CD4-positive, alpha-beta T cell treated with Interleukin-15 for 4 hours (primary cell): Measurements from ENCODE around the gene FXYD4.
A peak's percentile ranks its signal among the peaks of the same experiment; 100 is the strongest.
"Not testable (repeated sequence)": the region's sequence is repeated elsewhere in the genome, so short reads cannot be mapped to it uniquely, and the experiment has no call there.

Source experiments
- DNase-seq: peaks from one replicate; pipeline ENCODE4 v3.0.0-alpha.2; 2020; ENCODE audit warnings: low spot score

The FXYD4 gene

GRCh38 chr10:43371418-43371817 is at the start of gene FXYD4:
Gene FXYD4, plus strand, starts transcription at chr10:43371636. Its CDS starts 2,111 bp downstream, at chr10:43373747.
- DNase-seq: no peak

GRCh38 chr10:43322331-43322730 is 49.1 kb upstream of the FXYD4 start:
- no peak for DNase-seq

- peak; percentile 87 for DNase-seq
Observed at GRCh38 chr10:43322769-43323168, 48.7 kb upstream of the FXYD4 start.

GRCh38 chr10:43323245-43323644 is 48.2 kb upstream of the FXYD4 start:
- DNase-seq: no peak

- no peak for DNase-seq
Observed at GRCh38 chr10:43324876-43325275, 46.6 kb upstream of the FXYD4 start.

- DNase-seq: no peak
Observed at GRCh38 chr10:43327171-43327570, 44.3 kb upstream of the FXYD4 start.

- DNase-seq: no peak
Observed at GRCh38 chr10:43327986-43328385, 43.5 kb upstream of the FXYD4 start.

GRCh38 chr10:43328810-43329209 is 42.6 kb upstream of the FXYD4 start:
- not testable (repeated sequence) for DNase-seq

GRCh38 chr10:43329246-43329885 is 42.1 kb upstream of the FXYD4 start:
- not testable (repeated sequence) for DNase-seq

GRCh38 chr10:43330049-43330823 is 41.2 kb upstream of the FXYD4 start:
- DNase-seq: not testable (repeated sequence)

- DNase-seq: not testable (repeated sequence)
Observed at GRCh38 chr10:43330824-43331127, 40.7 kb upstream of the FXYD4 start.

- DNase-seq: no peak
Observed at GRCh38 chr10:43333653-43334052, 37.8 kb upstream of the FXYD4 start.

GRCh38 chr10:43336061-43336460 is 35.4 kb upstream of the FXYD4 start:
- DNase-seq: no peak

GRCh38 chr10:43336641-43337318 is 34.7 kb upstream of the FXYD4 start:
- DNase-seq: no peak

GRCh38 chr10:43337536-43337935 is 33.9 kb upstream of the FXYD4 start:
- DNase-seq: not testable (repeated sequence)

- no peak for DNase-seq
Observed at GRCh38 chr10:43338117-43338516, 33.3 kb upstream of the FXYD4 start.

- no peak for DNase-seq
Observed at GRCh38 chr10:43339136-43339535, 32.3 kb upstream of the FXYD4 start.

GRCh38 chr10:43340101-43340500 is 31.3 kb upstream of the FXYD4 start:
- no peak for DNase-seq

- no peak for DNase-seq
Observed at GRCh38 chr10:43340619-43341018, 30.8 kb upstream of the FXYD4 start.

- DNase-seq: no peak
Observed at GRCh38 chr10:43341450-43341849, 30.0 kb upstream of the FXYD4 start.

GRCh38 chr10:43342279-43343125 is 28.9 kb upstream of the FXYD4 start:
- no peak for DNase-seq

- DNase-seq: no peak
Observed at GRCh38 chr10:43343126-43343525, 28.3 kb upstream of the FXYD4 start.
